ENCODE results near the gene BRPF1. TPM values are rescaled to one million over a fixed set of nuclear protein-coding genes. Genes with fewer than 3 reads are reported as not detected.

BRPF1 gene
- total and polyA plus RNA-seq, 2 donors from 2014 or later = 6.2 to 22.4 TPM

DNA sequence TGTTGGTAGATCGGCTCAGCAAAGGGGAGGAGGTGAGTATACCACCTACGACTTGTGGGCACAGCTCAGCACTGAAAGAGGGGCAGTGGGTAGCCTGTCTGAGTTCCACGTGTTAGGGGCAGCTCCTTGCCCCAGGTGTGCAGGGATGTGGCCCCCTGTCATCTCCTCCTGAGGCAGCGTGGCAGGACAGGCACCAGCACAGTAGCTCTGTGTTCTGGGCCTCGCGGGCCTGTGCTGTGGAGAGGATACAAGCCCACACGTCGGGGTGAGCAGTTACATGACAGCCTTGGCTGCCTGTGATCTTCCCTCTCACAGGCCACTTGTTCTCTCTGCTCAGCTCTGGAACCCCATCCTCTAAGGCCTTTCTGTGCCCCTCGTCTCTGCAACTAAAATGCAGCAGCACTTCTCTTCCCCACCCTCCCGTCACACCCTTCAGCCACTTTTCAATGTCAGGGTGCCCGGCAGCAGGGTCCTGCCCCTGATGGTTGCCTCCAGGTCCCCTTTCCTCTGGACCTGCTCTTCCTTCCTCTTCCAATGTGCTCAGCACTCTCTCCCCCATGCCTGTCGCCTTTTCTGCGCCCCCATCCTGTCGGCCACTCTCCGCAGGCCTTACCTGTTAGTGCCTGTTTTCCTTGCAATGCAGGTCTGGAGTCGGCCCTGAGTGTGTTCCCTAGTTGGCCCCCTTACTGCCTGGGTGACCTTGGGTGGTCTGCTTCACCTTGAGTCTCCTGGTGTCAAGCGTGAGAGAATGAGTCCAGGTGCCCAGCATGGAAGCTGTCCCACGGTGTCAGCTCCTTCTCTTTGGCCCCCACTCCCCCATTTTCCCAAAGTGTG is 46.1 kb upstream of the BRPF1 start:
- Histone ChIP-seq H3K36me3 (ENCODE audit: control insufficient read depth in 2 of 3, insufficient read depth in 3 of 3, low read length in 3 of 3) (peaks cover 5 to 77% (median 72%) of the 10 kb centered on the region in 3 donors), H3K4me3 (ENCODE audit: low read length in 3 of 3) (no peak overlapping the region), H3K27ac (ENCODE audit: low read depth in 2 of 2, low read length in 2 of 2) (no peak overlapping the region), H3K4me1 (ENCODE audit: control insufficient read depth in 2 of 3, insufficient read depth in 2 of 3, low read depth in 1 of 3, low read length in 3 of 3) (peaks cover 0 to 7% (median 0%) of the 10 kb centered on the region in 3 donors), H3K27me3 (ENCODE audit: control insufficient read depth, insufficient read depth, low read length) (no peaks in the 10 kb centered on the region), H3K9me3 (ENCODE audit: control insufficient read depth in 2 of 3, insufficient read depth in 1 of 3, low read length in 3 of 3) (no peaks in the 10 kb centered on the region), H3K9ac (ENCODE audit: low read length in 3 of 3) (no peak overlapping the region)
- no peak for FAIRE-seq
- DNase-seq = peak in 1 of 5 donors; percentile 57
- TF ChIP-seq, protein P1, sequence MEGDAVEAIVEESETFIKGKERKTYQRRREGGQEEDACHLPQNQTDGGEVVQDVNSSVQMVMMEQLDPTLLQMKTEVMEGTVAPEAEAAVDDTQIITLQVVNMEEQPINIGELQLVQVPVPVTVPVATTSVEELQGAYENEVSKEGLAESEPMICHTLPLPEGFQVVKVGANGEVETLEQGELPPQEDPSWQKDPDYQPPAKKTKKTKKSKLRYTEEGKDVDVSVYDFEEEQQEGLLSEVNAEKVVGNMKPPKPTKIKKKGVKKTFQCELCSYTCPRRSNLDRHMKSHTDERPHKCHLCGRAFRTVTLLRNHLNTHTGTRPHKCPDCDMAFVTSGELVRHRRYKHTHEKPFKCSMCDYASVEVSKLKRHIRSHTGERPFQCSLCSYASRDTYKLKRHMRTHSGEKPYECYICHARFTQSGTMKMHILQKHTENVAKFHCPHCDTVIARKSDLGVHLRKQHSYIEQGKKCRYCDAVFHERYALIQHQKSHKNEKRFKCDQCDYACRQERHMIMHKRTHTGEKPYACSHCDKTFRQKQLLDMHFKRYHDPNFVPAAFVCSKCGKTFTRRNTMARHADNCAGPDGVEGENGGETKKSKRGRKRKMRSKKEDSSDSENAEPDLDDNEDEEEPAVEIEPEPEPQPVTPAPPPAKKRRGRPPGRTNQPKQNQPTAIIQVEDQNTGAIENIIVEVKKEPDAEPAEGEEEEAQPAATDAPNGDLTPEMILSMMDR (IDR thresholded peaks at IDR 0.05; ENCODE audit: borderline replicate concordance, extremely low read depth, insufficient read depth) = no peak
- intact Hi-C loops (cut with DNase I) = no loop called here

DNA sequence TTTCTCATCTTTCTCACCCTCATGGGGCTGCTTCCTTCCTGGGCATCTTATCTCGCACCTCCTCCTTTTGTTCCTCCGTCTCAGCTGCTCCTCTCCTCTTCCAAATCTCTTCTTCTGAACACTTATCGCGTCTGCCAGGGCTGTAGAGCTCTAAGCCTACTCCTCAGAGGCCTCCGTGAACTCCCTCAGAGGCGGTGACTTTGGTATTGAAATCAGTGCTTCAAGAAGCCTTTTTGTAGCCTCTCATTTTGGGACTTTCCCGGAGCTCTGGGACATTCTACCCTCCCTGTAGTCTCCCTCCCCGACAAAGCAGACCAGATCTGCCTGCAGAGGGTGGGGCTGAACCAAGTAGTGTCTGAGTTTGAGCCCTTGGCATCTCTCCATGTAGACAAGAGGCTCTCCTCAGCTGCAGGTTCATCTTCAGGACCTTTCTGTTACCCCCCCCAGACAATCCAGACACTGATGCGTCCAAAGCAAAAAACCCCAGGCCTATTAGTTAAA is 45.4 kb upstream of the BRPF1 start:
- Histone ChIP-seq H3K4me3 (ENCODE audit: low read length in 3 of 3) (no peak overlapping the region), H3K4me1 (ENCODE audit: control insufficient read depth in 2 of 3, insufficient read depth in 2 of 3, low read depth in 1 of 3, low read length in 3 of 3) (peaks cover 0 to 4% (median 0%) of the 10 kb centered on the region in 3 donors), H3K36me3 (ENCODE audit: control insufficient read depth in 2 of 3, insufficient read depth in 3 of 3, low read length in 3 of 3) (peaks cover 4 to 80% (median 76%) of the 10 kb centered on the region in 3 donors), H3K9ac (ENCODE audit: low read length in 3 of 3) (no peak overlapping the region), H3K27me3 (ENCODE audit: control insufficient read depth, insufficient read depth, low read length) (no peaks in the 10 kb centered on the region), H3K9me3 (ENCODE audit: control insufficient read depth in 2 of 3, insufficient read depth in 1 of 3, low read length in 3 of 3) (no peaks in the 10 kb centered on the region), H3K27ac (ENCODE audit: low read depth in 2 of 2, low read length in 2 of 2) (no peak overlapping the region)
- TF ChIP-seq, protein P1 (IDR thresholded peaks at IDR 0.05; ENCODE audit: borderline replicate concordance, extremely low read depth, insufficient read depth) = no peak
- DNase-seq (no peak), FAIRE-seq (no peak)
- intact Hi-C loops (cut with DNase I) = no loop called here

DNA sequence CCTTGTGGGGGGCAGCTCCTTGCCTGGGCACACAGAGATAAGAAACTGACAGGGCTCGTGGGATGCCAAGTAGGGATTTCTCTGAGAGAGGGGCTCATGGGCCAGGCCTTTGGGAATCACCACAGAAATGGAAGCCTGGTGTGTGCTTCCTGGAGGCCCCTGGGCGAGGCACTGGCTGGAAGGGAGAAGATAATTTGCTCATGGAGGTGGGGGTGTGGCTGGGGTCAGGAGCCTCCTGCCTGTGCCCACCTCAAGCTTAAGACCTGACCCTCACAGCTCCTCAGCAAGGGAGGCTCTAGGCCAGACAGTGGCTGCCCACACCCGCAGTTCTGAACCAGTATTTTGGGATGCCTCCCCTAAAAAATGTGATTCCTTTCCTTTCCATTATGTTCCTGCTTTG is 44.8 kb upstream of the BRPF1 start:
- Histone ChIP-seq H3K4me3 (ENCODE audit: low read length in 3 of 3) (no peak overlapping the region), H3K27me3 (ENCODE audit: control insufficient read depth, insufficient read depth, low read length) (no peaks in the 10 kb centered on the region), H3K36me3 (ENCODE audit: control insufficient read depth in 2 of 3, insufficient read depth in 3 of 3, low read length in 3 of 3) (peaks cover 0 to 80% (median 76%) of the 10 kb centered on the region in 3 donors), H3K4me1 (ENCODE audit: control insufficient read depth in 2 of 3, insufficient read depth in 2 of 3, low read depth in 1 of 3, low read length in 3 of 3) (no peaks in the 10 kb centered on the region), H3K9ac (ENCODE audit: low read length in 3 of 3) (no peak overlapping the region), H3K27ac (ENCODE audit: low read depth in 2 of 2, low read length in 2 of 2) (no peak overlapping the region), H3K9me3 (ENCODE audit: control insufficient read depth in 2 of 3, insufficient read depth in 1 of 3, low read length in 3 of 3) (no peaks in the 10 kb centered on the region)
- FAIRE-seq (no peak), DNase-seq (peak in 1 of 5 donors; percentile 27)
- TF ChIP-seq, protein P1 (IDR thresholded peaks at IDR 0.05; ENCODE audit: borderline replicate concordance, extremely low read depth, insufficient read depth) = no peak
- intact Hi-C loops (cut with DNase I) = no loop called here

Measured in kidney (tissue), 14 donors.